Measurements from ENCODE around the gene GNRH2. TPM values are rescaled to one million over a fixed set of nuclear protein-coding genes. Genes with fewer than 3 reads are reported as not detected.

GNRH2 gene
- polyA plus RNA-seq, 5 donors: 0.31 to 0.63 (median 0.50) TPM

Other genes starting within 250 kb of the GNRH2 start
- gene CPXM1, start 243.0 kb upstream of the GNRH2 start, polyA plus RNA-seq (ENCODE audit: insufficient read depth in 1 of 5, insufficient read length in 5 of 5, low replicate concordance in 1 of 5): 10 to 100 TPM; 69.4 to 86.4 (median 74.6) TPM
- gene C20orf141, start 228.6 kb upstream of the GNRH2 start, polyA plus RNA-seq (ENCODE audit: insufficient read depth in 1 of 5, insufficient read length in 5 of 5, low replicate concordance in 1 of 5): not detected
- gene TMEM239, start 227.3 kb upstream of the GNRH2 start, polyA plus RNA-seq (ENCODE audit: insufficient read depth in 1 of 5, insufficient read length in 5 of 5, low replicate concordance in 1 of 5): under 1 TPM in 4 of 5 donors, not detected in 1; 0.03 to 0.06 (median 0.04) TPM
- gene PCED1A, start 203.0 kb upstream of the GNRH2 start, polyA plus RNA-seq (ENCODE audit: insufficient read depth in 1 of 5, insufficient read length in 5 of 5, low replicate concordance in 1 of 5): 10 to 100 TPM; 41.5 to 68.8 (median 61.8) TPM
- 10 to 100 TPM; 30.5 to 40.2 (median 35.7) TPM for gene VPS16, start 202.9 kb upstream of the GNRH2 start, polyA plus RNA-seq (ENCODE audit: insufficient read depth in 1 of 5, insufficient read length in 5 of 5, low replicate concordance in 1 of 5)
- 10 to 100 TPM; 74.5 to 98.7 (median 92.2) TPM for gene PTPRA, start 170.1 kb upstream of the GNRH2 start, polyA plus RNA-seq (ENCODE audit: insufficient read depth in 1 of 5, insufficient read length in 5 of 5, low replicate concordance in 1 of 5)
- 10 to 100 TPM; 34.1 to 70.1 (median 46.3) TPM for gene MRPS26, start 2.4 kb downstream of the GNRH2 start, polyA plus RNA-seq (ENCODE audit: insufficient read depth in 1 of 5, insufficient read length in 5 of 5, low replicate concordance in 1 of 5)
- not detected for gene OXT, start 28.0 kb downstream of the GNRH2 start, polyA plus RNA-seq (ENCODE audit: insufficient read depth in 1 of 5, insufficient read length in 5 of 5, low replicate concordance in 1 of 5)
- not detected for gene AVP, start 41.1 kb downstream of the GNRH2 start, polyA plus RNA-seq (ENCODE audit: insufficient read depth in 1 of 5, insufficient read length in 5 of 5, low replicate concordance in 1 of 5)
- 10 to 100 TPM; 10.4 to 15.2 (median 12.3) TPM for gene FASTKD5, start 116.2 kb downstream of the GNRH2 start, polyA plus RNA-seq (ENCODE audit: insufficient read depth in 1 of 5, insufficient read length in 5 of 5, low replicate concordance in 1 of 5)
- gene UBOX5, start 116.2 kb downstream of the GNRH2 start, polyA plus RNA-seq (ENCODE audit: insufficient read depth in 1 of 5, insufficient read length in 5 of 5, low replicate concordance in 1 of 5): 10 to 100 TPM in 1 of 5 donors, 1 to 10 TPM in 4; 8.5 to 11.1 (median 9.2) TPM
- gene LZTS3, start 129.9 kb downstream of the GNRH2 start, polyA plus RNA-seq (ENCODE audit: insufficient read depth in 1 of 5, insufficient read length in 5 of 5, low replicate concordance in 1 of 5): 10 to 100 TPM in 2 of 5 donors, 1 to 10 TPM in 3; 7.4 to 12.0 (median 8.3) TPM
- 10 to 100 TPM; 38.9 to 56.6 (median 50.9) TPM for gene DDRGK1, start 161.1 kb downstream of the GNRH2 start, polyA plus RNA-seq (ENCODE audit: insufficient read depth in 1 of 5, insufficient read length in 5 of 5, low replicate concordance in 1 of 5)
- 10 to 100 TPM; 33.9 to 71.5 (median 50.4) TPM for gene ITPA, start 165.9 kb downstream of the GNRH2 start, polyA plus RNA-seq (ENCODE audit: insufficient read depth in 1 of 5, insufficient read length in 5 of 5, low replicate concordance in 1 of 5)
- 1 to 10 TPM in 2 of 5 donors, under 1 TPM in 3; 0.74 to 1.3 (median 0.86) TPM for gene SLC4A11, start 195.6 kb downstream of the GNRH2 start, polyA plus RNA-seq (ENCODE audit: insufficient read depth in 1 of 5, insufficient read length in 5 of 5, low replicate concordance in 1 of 5)

All from right lung (tissue), 5 donors.